Raji (cell line): ENCODE data around the gene HDGFL3.

Source experiments
- POLR2A ChIP-seq: IDR thresholded peaks from 2 replicates; pipeline ENCODE4 v1.6.1; 2011; ENCODE audit warnings: low read depth, low read length, control low read depth; ENCODE audit not compliant: insufficient read depth

HDGFL3 gene

GRCh38 chr15:83100097-83100646, 107.5 kb downstream of the HDGFL3 start:
- TF ChIP-seq POLR2A = no peak

DNA sequence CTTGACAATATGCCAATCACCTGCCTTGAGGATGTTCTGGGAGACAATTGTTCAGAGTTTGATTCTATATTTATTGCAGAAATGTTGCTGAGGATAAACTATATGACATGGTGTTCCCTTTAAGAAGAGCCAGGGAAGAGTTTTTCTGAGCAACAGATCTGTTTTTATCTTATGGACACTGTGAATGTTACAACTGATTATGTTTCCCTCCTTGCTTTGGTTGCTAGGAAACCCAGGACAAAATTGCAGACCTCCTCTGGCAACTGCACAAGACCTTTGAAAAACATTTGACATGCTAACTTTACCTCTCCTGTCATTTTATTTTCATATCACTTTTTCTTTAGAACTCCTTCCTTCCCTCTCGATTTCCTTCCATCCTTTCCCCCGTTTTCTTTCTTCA, 108.3 kb downstream of the HDGFL3 start:
- TF ChIP-seq POLR2A = no peak

DNA sequence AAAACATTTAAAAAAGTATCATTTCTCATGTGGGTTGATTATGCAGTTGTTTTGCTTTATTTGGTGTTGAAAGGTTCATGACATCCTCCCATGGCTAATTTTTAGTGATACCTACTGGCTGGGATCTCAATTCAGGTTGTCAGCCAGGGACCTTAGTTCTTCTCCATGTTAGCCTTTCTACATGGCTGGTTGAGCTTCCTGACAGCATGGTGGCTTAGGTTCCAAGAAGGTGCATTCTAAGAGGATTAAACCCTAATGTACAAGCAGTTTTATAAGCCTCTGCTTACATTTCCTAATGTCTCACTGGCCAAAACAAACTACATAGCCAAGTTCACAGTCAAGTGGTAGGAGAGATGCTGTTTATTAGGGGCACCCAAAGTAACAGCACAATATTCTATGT, 109.5 kb downstream of the HDGFL3 start:
- no peak for TF ChIP-seq POLR2A

DNA sequence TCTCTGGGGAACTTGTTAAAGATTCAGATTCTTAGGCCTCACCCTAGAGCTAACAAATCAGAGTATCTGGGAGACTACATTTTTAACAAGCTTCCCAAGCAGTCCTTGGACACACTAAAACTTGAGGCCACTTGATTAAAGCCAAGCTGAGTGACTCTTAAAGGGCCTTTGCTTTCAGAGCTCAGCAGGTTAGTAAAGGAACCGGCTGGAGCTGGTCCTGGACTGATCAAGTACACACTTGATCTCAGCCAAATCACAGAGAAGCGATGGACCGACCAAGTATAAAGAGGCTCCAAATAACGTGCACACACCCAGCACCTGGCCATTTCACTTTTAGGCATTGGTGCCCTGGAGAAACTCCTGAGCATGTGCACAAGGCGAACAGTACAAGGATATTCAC, 113.0 kb downstream of the HDGFL3 start:
- no peak for TF ChIP-seq POLR2A

GRCh38 chr15:83092309-83092976, 115.2 kb downstream of the HDGFL3 start:
- TF ChIP-seq POLR2A = no peak

GRCh38 chr15:83090465-83090864, 117.2 kb downstream of the HDGFL3 start:
- no peak for TF ChIP-seq POLR2A

DNA sequence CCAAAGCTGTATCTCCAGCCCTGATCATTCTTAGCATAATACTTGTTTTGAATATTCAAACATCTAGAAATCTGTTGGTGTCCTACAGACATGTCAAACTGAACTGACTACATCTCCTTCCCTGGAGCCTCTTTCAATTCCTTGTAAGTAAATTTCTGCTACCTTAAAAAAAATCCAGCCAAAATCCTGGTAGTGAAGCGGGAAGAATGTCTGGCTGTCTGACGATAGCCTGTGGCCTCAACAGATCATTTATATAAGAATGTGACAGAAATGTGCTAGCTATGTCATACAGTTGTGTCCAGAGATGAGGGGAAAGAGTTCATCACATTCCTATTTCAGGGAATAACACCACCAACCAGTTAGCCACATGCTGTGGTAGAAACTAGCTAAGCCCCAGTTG, 118.7 kb downstream of the HDGFL3 start:
- TF ChIP-seq POLR2A = no peak

GRCh38 chr15:83087576-83087975, 120.0 kb downstream of the HDGFL3 start:
- no peak for TF ChIP-seq POLR2A

- TF ChIP-seq POLR2A = no peak
Measured at GRCh38 chr15:83082730-83083386, 124.8 kb downstream of the HDGFL3 start.

- no peak for TF ChIP-seq POLR2A
Measured at GRCh38 chr15:83081256-83082014, 126.2 kb downstream of the HDGFL3 start.

GRCh38 chr15:83078712-83079111, 128.9 kb downstream of the HDGFL3 start:
- no peak for TF ChIP-seq POLR2A
